GM21390 (cell line): ENCODE results near the gene SLC22A15.

Experiments used
- ATAC-seq: cut with Tn5 transposase; IDR thresholded peaks from one replicate; pipeline ENCODE4 v1.9.1; 2021; ENCODE audit not compliant: unreplicated experiment

Gene SLC22A15

GRCh38 chr1:116099379-116099778, 123.1 kb downstream of the SLC22A15 start:
- no peak for ATAC-seq

GRCh38 chr1:116099919-116100318, 123.6 kb downstream of the SLC22A15 start:
- no peak for ATAC-seq

- ATAC-seq, result no peak
Measured at GRCh38 chr1:116104667-116105066, 128.4 kb downstream of the SLC22A15 start.

- no peak for ATAC-seq
Measured at GRCh38 chr1:116105996-116106395, 129.7 kb downstream of the SLC22A15 start.

GRCh38 chr1:116106646-116107045, 130.3 kb downstream of the SLC22A15 start:
- ATAC-seq, result no peak

GRCh38 chr1:116107371-116107770, 131.1 kb downstream of the SLC22A15 start:
- ATAC-seq, result no peak

GRCh38 chr1:116110567-116111523, 134.5 kb downstream of the SLC22A15 start, which contains the start of gene MAB21L3:
TSS of gene MAB21L3 (plus strand) at chr1:116111399. CDS start at chr1:116112616, 1,217 bp downstream.
- ATAC-seq, result peak; percentile 62

GRCh38 chr1:116111524-116112021, 135.3 kb downstream of the SLC22A15 start:
- no peak for ATAC-seq

- ATAC-seq, result no peak
Measured at GRCh38 chr1:116112388-116113140, 136.3 kb downstream of the SLC22A15 start.

- no peak for ATAC-seq
Measured at GRCh38 chr1:116113615-116114014, 137.3 kb downstream of the SLC22A15 start.

- no peak for ATAC-seq
Measured at GRCh38 chr1:116115476-116116439, 139.4 kb downstream of the SLC22A15 start.

GRCh38 chr1:116118471-116118870, 142.2 kb downstream of the SLC22A15 start:
- ATAC-seq, result no peak
